Measurements from ENCODE around the gene USHBP1. TPM values are rescaled to one million over a fixed set of nuclear protein-coding genes. Genes with fewer than 3 reads are reported as not detected.
"Not testable (repeated sequence)": the region's sequence is repeated elsewhere in the genome, so short reads cannot be mapped to it uniquely, and the experiment has no call there.

USHBP1 gene
- total RNA-seq, 2 experiments from 2014 or later, result 0.20 TPM; not detected in 1

- no peaks in the 10 kb centered on the region for H3K27me3 Mint-ChIP-seq (ENCODE audit: low read depth)
- no peak for DNase-seq
- CTCF ChIA-PET, result interaction anchor here (0.6 to 1.3 kb wide), 8 partner anchors 11 to 1820 kb away, joined by 3 to 7 read pairs (median 6); no protein-coding TSS in a partner anchor
- intact Hi-C loops (cut with micrococcal nuclease), result loop anchor here (1.0 to 10.0 kb wide), 7 partner anchors 13 to 470 kb away; partner anchors contain the start of genes BABAM1, GTPBP3 and PGLS
- H3K36me3 Mint-ChIP-seq (ENCODE audit: low read depth), result no peaks in the 10 kb centered on the region
- peaks cover 42% of the 10 kb centered on the region for H3K4me1 Mint-ChIP-seq (ENCODE audit: low read depth)
- H3K9me3 Mint-ChIP-seq, result no peaks in the 10 kb centered on the region
- peak overlapping the region; percentile 88 for H3K27ac Mint-ChIP-seq
- peak overlapping the region; percentile 89 for H3K4me3 Mint-ChIP-seq
These were observed 40.6 kb upstream of the USHBP1 start for GRCh38 chr19:17305216-17305516.

- no peaks in the 10 kb centered on the region for H3K36me3 Mint-ChIP-seq (ENCODE audit: low read depth)
- no peak for DNase-seq
- peak overlapping the region; percentile 89 for H3K4me3 Mint-ChIP-seq
- CTCF ChIA-PET, result interaction anchor here (0.6 to 2.5 kb wide), 10 partner anchors 10 to 644 kb away, joined by 3 to 10 read pairs (median 6); no protein-coding TSS in a partner anchor
- H3K9me3 Mint-ChIP-seq, result no peaks in the 10 kb centered on the region
- H3K27ac Mint-ChIP-seq, result peak overlapping the region; percentile 88
- H3K4me1 Mint-ChIP-seq (ENCODE audit: low read depth), result peaks cover 41% of the 10 kb centered on the region
- intact Hi-C loops (cut with micrococcal nuclease), result loop anchor here (1.0 to 10.0 kb wide), 7 partner anchors 12 to 470 kb away; partner anchors contain the start of genes BABAM1, GTPBP3 and PGLS
- no peaks in the 10 kb centered on the region for H3K27me3 Mint-ChIP-seq (ENCODE audit: low read depth)
These were observed 40.1 kb upstream of the USHBP1 start for GRCh38 chr19:17304386-17305215.

- Mint-ChIP-seq H3K27ac (no peak overlapping the region), H3K4me1 (ENCODE audit: low read depth) (peaks cover 38% of the 10 kb centered on the region), H3K9me3 (no peaks in the 10 kb centered on the region), H3K27me3 (ENCODE audit: low read depth) (no peaks in the 10 kb centered on the region), H3K36me3 (ENCODE audit: low read depth) (no peaks in the 10 kb centered on the region), H3K4me3 (peak overlapping the region; percentile 64)
- no peak for DNase-seq
- CTCF ChIA-PET, result interaction anchor here (0.9 to 2.5 kb wide), 3 partner anchors 11 to 20 kb away, joined by 3 to 10 read pairs (median 3); no protein-coding TSS in a partner anchor
- intact Hi-C loops (cut with micrococcal nuclease), result loop anchor here (10.0 kb wide), 1 partner anchor 469 kb away; no protein-coding TSS in a partner anchor
These were observed 39.4 kb upstream of the USHBP1 start for GRCh38 chr19:17303940-17304267.

- CTCF ChIA-PET, result interaction anchor here (0.6 to 2.5 kb wide), 4 partner anchors 10 to 68 kb away, joined by 3 to 10 read pairs (median 3); no protein-coding TSS in a partner anchor
- Mint-ChIP-seq H3K27ac (no peak within 1 kb of the TSS), H3K4me3 (peak within 1 kb of the TSS; percentile 64), H3K27me3 (ENCODE audit: low read depth) (no peaks in the 10 kb centered on the region), H3K9me3 (no peaks in the 10 kb centered on the region), H3K36me3 (ENCODE audit: low read depth) (peaks cover under 1% of the 10 kb centered on the region), H3K4me1 (ENCODE audit: low read depth) (peaks cover 38% of the 10 kb centered on the region)
- peak; percentile 96 for DNase-seq
- intact Hi-C loops (cut with micrococcal nuclease), result loop anchor here (10.0 kb wide), 1 partner anchor 469 kb away; no protein-coding TSS in a partner anchor
These were observed 38.8 kb upstream of the USHBP1 start, which contains the start of gene ABHD8 for GRCh38 chr19:17303167-17303939. TSS of gene ABHD8 (minus strand) at chr19:17303425. CDS start at chr19:17301616, 1,809 bp downstream.

GRCh38 chr19:17302391-17303166 is 38.0 kb upstream of the USHBP1 start:
- DNase-seq, result peak; percentile 17
- Mint-ChIP-seq H3K4me1 (ENCODE audit: low read depth) (peaks cover 33% of the 10 kb centered on the region), H3K27ac (no peak overlapping the region), H3K27me3 (ENCODE audit: low read depth) (no peaks in the 10 kb centered on the region), H3K4me3 (peak overlapping the region; percentile 64), H3K36me3 (ENCODE audit: low read depth) (peaks cover 4% of the 10 kb centered on the region), H3K9me3 (no peaks in the 10 kb centered on the region)
- intact Hi-C loops (cut with micrococcal nuclease), result loop anchor here (10.0 kb wide), 1 partner anchor 468 kb away; no protein-coding TSS in a partner anchor
- CTCF ChIA-PET, result interaction anchor here (0.6 to 2.5 kb wide), 2 partner anchors 10 to 68 kb away, joined by 3 to 10 read pairs; no protein-coding TSS in a partner anchor

- intact Hi-C loops (cut with micrococcal nuclease), result loop anchor here (10.0 kb wide), 1 partner anchor 466 kb away; no protein-coding TSS in a partner anchor
- Mint-ChIP-seq H3K4me3 (no peak overlapping the region), H3K27me3 (ENCODE audit: low read depth) (no peaks in the 10 kb centered on the region), H3K27ac (no peak overlapping the region), H3K9me3 (no peaks in the 10 kb centered on the region), H3K36me3 (ENCODE audit: low read depth) (peaks cover 4% of the 10 kb centered on the region), H3K4me1 (ENCODE audit: low read depth) (peaks cover 27% of the 10 kb centered on the region)
- CTCF ChIA-PET, result interaction anchor here (1.3 kb wide), 1 partner anchor 8 kb away, joined by 3 read pairs; the partner anchor contains the start of gene DDA1
- DNase-seq, result no peak
These were observed 36.6 kb upstream of the USHBP1 start for GRCh38 chr19:17300992-17301619.

GRCh38 chr19:17296976-17297375 is 32.4 kb upstream of the USHBP1 start:
- Mint-ChIP-seq H3K9me3 (no peaks in the 10 kb centered on the region), H3K4me3 (no peak overlapping the region)
- CTCF ChIA-PET, result interaction anchor here (0.6 to 1.5 kb wide), 3 partner anchors 29 to 103 kb away, joined by 3 read pairs; partner anchors contain the start of gene BABAM1

GRCh38 chr19:17296273-17296672 is 31.7 kb upstream of the USHBP1 start:
- CTCF ChIA-PET, result interaction anchor here (0.6 to 1.5 kb wide), 3 partner anchors 29 to 170 kb away, joined by 3 read pairs; partner anchors contain the start of gene BABAM1
- Mint-ChIP-seq H3K4me1 (ENCODE audit: low read depth) (peaks cover 8% of the 10 kb centered on the region), H3K9me3 (no peaks in the 10 kb centered on the region), H3K27me3 (ENCODE audit: low read depth) (no peaks in the 10 kb centered on the region), H3K36me3 (ENCODE audit: low read depth) (peaks cover 4% of the 10 kb centered on the region), H3K27ac (no peak overlapping the region), H3K4me3 (no peak overlapping the region)
- no peak for DNase-seq
- intact Hi-C loops (cut with micrococcal nuclease), result no loop called here

More at GRCh38 chr19:17296976-17297375, 32.4 kb upstream of the USHBP1 start:
- Mint-ChIP-seq H3K27ac (no peak overlapping the region), H3K36me3 (ENCODE audit: low read depth) (peaks cover 4% of the 10 kb centered on the region), H3K27me3 (ENCODE audit: low read depth) (no peaks in the 10 kb centered on the region), H3K4me1 (ENCODE audit: low read depth) (peaks cover 10% of the 10 kb centered on the region)
- intact Hi-C loops (cut with micrococcal nuclease), result no loop called here
- no peak for DNase-seq

- H3K4me1 Mint-ChIP-seq (ENCODE audit: low read depth); H3K27ac Mint-ChIP-seq; H3K4me3 Mint-ChIP-seq; intact Hi-C loops (cut with micrococcal nuclease); H3K9me3 Mint-ChIP-seq; DNase-seq; H3K27me3 Mint-ChIP-seq (ENCODE audit: low read depth); H3K36me3 Mint-ChIP-seq (ENCODE audit: low read depth): not testable (repeated sequence)
- CTCF ChIA-PET, result interaction anchor here (0.6 kb wide), 1 partner anchor 110 kb away, joined by 3 read pairs; the partner anchor contains the start of gene BST2
These were observed 31.0 kb upstream of the USHBP1 start for GRCh38 chr19:17295551-17295950.

- CTCF ChIA-PET, result interaction anchor here (0.5 to 2.4 kb wide), 6 partner anchors 9 to 107 kb away, joined by 3 to 10 read pairs (median 4); partner anchors contain the start of genes ABHD8 and DDA1
- intact Hi-C loops (cut with micrococcal nuclease), result no loop called here
- H3K9me3 Mint-ChIP-seq, result no peaks in the 10 kb centered on the region
These were observed 29.7 kb upstream of the USHBP1 start for GRCh38 chr19:17294051-17294891.

More at GRCh38 chr19:17294051-17294891, 29.7 kb upstream of the USHBP1 start:
- peak; percentile 57 for DNase-seq
- Mint-ChIP-seq H3K36me3 (ENCODE audit: low read depth) (peaks cover 4% of the 10 kb centered on the region), H3K27me3 (ENCODE audit: low read depth) (no peaks in the 10 kb centered on the region), H3K4me3 (no peak overlapping the region), H3K4me1 (ENCODE audit: low read depth) (peaks cover 8% of the 10 kb centered on the region), H3K27ac (no peak overlapping the region)
